MM.1S (cell line): ENCODE results near the gene EMC8.

ENCODE experiments used
- DNase-seq: peaks from one replicate; pipeline ENCODE4 v3.0.0-alpha.2; 2015
- H2AFZ ChIP-seq: fragments of 300-600 bp; sonication (generic); 2 replicates; pipeline ENCODE4 v1.6.0; 2016; ENCODE audit warnings: antibody characterized with exemption, low read length
- H3F3A ChIP-seq: fragments of 300-600 bp; sonication (generic); 2 replicates; pipeline ENCODE4 v1.6.1; 2016; ENCODE audit warnings: mild to moderate bottlenecking, antibody characterized with exemption, low read length, moderate library complexity, mixed read lengths; ENCODE audit not compliant: insufficient read depth
- H3K27ac ChIP-seq: fragments of 300-600 bp; sonication (generic); 2 replicates; pipeline ENCODE4 v1.5.1; 2016; ENCODE audit warnings: mild to moderate bottlenecking, low read length
- H3K27me3 ChIP-seq: fragments of 300-600 bp; sonication (generic); replicated peaks from 2 replicates; pipeline ENCODE4 v1.6.0; 2016; ENCODE audit warnings: low read length; ENCODE audit not compliant: insufficient read depth
- H3K36me3 ChIP-seq: fragments of 300-600 bp; sonication (generic); replicated peaks from 2 replicates; pipeline ENCODE4 v1.6.1; 2016; ENCODE audit warnings: mild to moderate bottlenecking, low read length, mixed read lengths; ENCODE audit not compliant: insufficient read depth
- H3K4me1 ChIP-seq: fragments of 300-600 bp; sonication (generic); 2 replicates; pipeline ENCODE4 v1.6.1; 2016; ENCODE audit warnings: low read length, mixed read lengths
- H3K4me2 ChIP-seq: fragments of 300-600 bp; sonication (generic); 2 replicates; pipeline ENCODE4 v1.6.0; 2016; ENCODE audit warnings: low read depth, low read length
- H3K4me3 ChIP-seq: fragments of 300-600 bp; sonication (generic); 2 replicates; pipeline ENCODE4 v1.5.1; 2016; ENCODE audit warnings: low read length, mixed read lengths
- H3K79me2 ChIP-seq: fragments of 300-600 bp; sonication (generic); 2 replicates; pipeline ENCODE4 v1.6.1; 2016; ENCODE audit warnings: mixed run types, low read length, mixed read lengths
- H3K9ac ChIP-seq: fragments of 300-600 bp; sonication (generic); 2 replicates; pipeline ENCODE4 v1.6.1; 2016; ENCODE audit warnings: low read length, mixed read lengths
- H3K9me2 ChIP-seq: fragments of 300-600 bp; sonication (generic); replicated peaks from 2 replicates; pipeline ENCODE4 v1.6.1; 2016; ENCODE audit warnings: mild to moderate bottlenecking, low read length, mixed read lengths; ENCODE audit not compliant: insufficient read depth
- H3K9me3 ChIP-seq: fragments of 300-600 bp; sonication (generic); replicated peaks from 2 replicates; pipeline ENCODE4 v1.6.1; 2016; ENCODE audit warnings: mild to moderate bottlenecking, low read length, mixed read lengths; ENCODE audit not compliant: insufficient read depth
- H4K20me1 ChIP-seq: fragments of 300-600 bp; sonication (generic); 2 replicates; pipeline ENCODE4 v1.6.1; 2016; ENCODE audit warnings: mild to moderate bottlenecking, low read length, moderate library complexity, mixed read lengths; ENCODE audit not compliant: insufficient read depth
- CTCF ChIP-seq: fragments of 300-600 bp; sonication (generic); IDR thresholded peaks from 2 replicates; pipeline ENCODE4 v1.5.1; 2016; ENCODE audit warnings: antibody characterized with exemption, low read length, mixed read lengths
- EZH2 ChIP-seq: fragments of 300-600 bp; sonication (generic); optimal IDR thresholded peaks from 2 replicates; pipeline ENCODE3; 2017; ENCODE audit warnings: low read depth, mild to moderate bottlenecking, antibody characterized with exemption, low read length, mixed read lengths
- EZH2phosphoT487 ChIP-seq: fragments of 300-600 bp; sonication (generic); IDR thresholded peaks from 2 replicates; pipeline ENCODE4 v1.6.1; 2018; ENCODE audit warnings: antibody characterized with exemption, low read length

EMC8 gene

DNA sequence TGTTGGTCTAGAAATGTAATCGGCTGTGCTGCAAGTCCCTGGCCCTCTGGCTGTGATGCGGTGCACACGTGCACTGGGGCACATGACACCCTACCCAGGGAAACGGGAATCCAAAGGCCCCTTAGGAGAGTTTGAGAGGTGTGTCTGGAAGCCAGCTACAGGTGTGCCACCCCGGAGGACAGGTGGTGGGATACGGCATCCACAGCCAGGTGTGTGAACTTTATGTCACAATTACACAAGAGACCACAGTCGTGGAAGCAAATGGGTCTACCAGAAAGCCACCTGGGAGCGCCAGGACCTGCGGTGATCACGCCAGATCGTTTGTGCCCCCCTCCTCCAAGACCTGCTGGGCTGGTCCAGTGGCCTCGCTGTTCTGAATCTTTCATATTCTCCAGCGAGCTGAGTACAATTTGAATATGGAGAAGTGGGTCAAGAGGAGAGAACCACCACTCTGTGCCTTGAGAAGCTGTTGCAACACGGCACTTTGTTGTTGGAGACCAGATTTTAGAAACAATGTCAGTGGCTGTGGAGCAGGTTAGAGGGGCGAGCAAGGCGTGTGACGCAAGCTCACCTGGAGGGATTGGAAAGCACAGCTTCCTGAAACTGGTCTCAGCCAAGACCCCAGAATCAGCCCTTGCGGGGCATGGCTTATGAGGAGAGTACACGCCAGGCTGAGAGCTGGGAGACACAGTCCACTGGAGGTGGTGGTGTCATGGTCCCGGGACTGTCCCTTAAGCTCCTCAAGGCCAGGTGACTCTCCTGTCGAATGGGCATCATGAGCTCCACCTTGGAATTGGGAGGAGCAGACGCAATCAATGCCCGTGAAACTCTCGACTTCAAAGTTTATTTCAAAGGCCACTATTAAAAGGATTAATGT, 37.6 kb upstream of the EMC8 start:
- Histone ChIP-seq H3K9me3 (no peaks in the 10 kb centered on the region), H3K9ac (no peak overlapping the region), H3K4me2 (no peak overlapping the region), H3K79me2 (no peaks in the 10 kb centered on the region), H3K4me3 (no peak overlapping the region), H3K36me3 (no peaks in the 10 kb centered on the region), H3K9me2 (no peaks in the 10 kb centered on the region), H2AFZ (no peak overlapping the region), H3K27me3 (peaks cover 75% of the 10 kb centered on the region), H3F3A (no peaks in the 10 kb centered on the region), H3K4me1 (no peaks in the 10 kb centered on the region), H4K20me1 (no peaks in the 10 kb centered on the region), H3K27ac (no peak overlapping the region)
- TF ChIP-seq EZH2: no peak
- no peak for TF ChIP-seq EZH2phosphoT487
- no peak for TF ChIP-seq CTCF
- DNase-seq: no peak

DNA sequence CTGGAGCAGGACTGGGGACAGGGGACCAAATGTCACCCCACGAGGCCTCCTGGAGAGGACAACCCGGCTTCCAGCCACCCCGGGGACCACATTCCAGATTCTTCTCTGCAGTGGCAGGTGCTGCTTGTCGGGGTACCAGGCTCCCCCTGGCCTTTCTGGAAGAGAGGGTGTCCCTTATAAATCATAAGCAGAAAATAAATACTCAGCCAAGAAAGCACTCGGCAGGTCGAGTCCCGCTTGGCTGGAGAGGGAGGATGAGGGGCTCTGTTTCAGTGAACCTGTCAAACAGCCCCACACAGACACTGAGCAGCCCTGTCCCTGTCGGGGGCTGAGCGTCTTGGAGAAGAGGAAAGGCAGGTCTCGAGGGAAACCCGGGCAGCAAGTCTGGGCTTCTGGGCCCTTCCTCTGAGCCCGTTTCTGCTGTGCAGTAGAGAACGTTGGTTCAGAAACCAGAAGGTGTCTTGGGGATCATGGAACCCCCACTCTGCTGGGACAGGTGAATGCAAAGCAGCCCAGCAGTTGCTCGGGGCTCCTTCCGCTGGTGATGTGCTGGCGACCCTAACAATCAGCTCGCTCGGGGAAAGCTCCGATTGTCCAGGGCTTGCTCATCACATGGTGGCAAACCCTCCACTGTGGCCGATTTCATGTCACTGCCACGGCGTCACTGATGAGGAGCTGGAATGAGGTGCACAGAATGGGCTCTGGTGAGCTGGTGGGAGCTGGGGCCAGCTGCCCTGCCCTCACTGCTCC, 36.8 kb upstream of the EMC8 start:
- Histone ChIP-seq H3K79me2 (no peaks in the 10 kb centered on the region), H3K36me3 (no peaks in the 10 kb centered on the region), H3K4me1 (no peaks in the 10 kb centered on the region), H3K27me3 (peaks cover 76% of the 10 kb centered on the region), H3K9me2 (no peaks in the 10 kb centered on the region), H4K20me1 (no peaks in the 10 kb centered on the region), H3K4me3 (no peak overlapping the region), H2AFZ (no peak overlapping the region), H3K9ac (no peak overlapping the region), H3K27ac (no peak overlapping the region), H3K4me2 (no peak overlapping the region), H3F3A (no peaks in the 10 kb centered on the region), H3K9me3 (no peaks in the 10 kb centered on the region)
- no peak for DNase-seq
- TF ChIP-seq CTCF: no peak
- no peak for TF ChIP-seq EZH2phosphoT487
- TF ChIP-seq EZH2: no peak

DNA sequence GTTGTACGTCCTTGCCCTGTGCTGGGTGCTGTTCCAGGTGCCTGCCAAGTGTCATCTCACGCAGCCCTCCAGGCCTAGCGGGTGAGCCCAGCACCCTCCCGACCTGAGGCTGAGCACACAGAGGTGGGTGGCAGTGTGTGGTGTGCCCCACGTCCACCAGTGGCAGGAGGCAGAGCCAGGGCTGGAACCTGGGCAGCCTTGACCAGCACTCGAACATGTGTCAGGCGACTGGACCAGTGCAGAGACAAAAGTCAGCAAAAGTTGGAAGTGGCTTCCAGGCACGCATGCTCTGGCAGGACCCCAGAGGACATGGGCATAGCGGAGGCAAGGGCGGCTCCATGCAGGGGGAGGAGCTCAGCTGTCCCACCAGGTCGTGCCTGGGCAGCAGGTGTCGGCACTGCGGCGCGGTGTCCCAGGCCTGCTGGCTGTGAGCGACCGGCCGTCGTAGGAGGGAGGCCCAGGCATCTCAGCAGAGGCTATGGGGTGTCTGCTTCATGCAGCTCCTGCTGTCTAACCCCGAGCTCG, 35.9 kb upstream of the EMC8 start:
- Histone ChIP-seq H3K9me2 (no peaks in the 10 kb centered on the region), H3K27me3 (peaks cover 76% of the 10 kb centered on the region), H3K9me3 (no peaks in the 10 kb centered on the region), H3K4me3 (no peak overlapping the region), H3F3A (no peaks in the 10 kb centered on the region), H4K20me1 (no peaks in the 10 kb centered on the region), H3K27ac (no peak overlapping the region), H3K4me2 (no peak overlapping the region), H3K4me1 (no peaks in the 10 kb centered on the region), H3K79me2 (no peaks in the 10 kb centered on the region), H2AFZ (no peak overlapping the region), H3K36me3 (no peaks in the 10 kb centered on the region), H3K9ac (no peak overlapping the region)
- DNase-seq: no peak
- TF ChIP-seq CTCF: no peak
- no peak for TF ChIP-seq EZH2phosphoT487
- no peak for TF ChIP-seq EZH2
